LNCAP (cell line): Measurements from ENCODE around the gene CRKL.

Experiments
- CTCF ChIP-seq: fragments of 450-650 bp; IDR thresholded peaks from 2 replicates; pipeline ENCODE4 v1.5.1; 2017; ENCODE audit warnings: mild to moderate bottlenecking

Gene CRKL

GRCh38 chr22:20953342-20953608, 36.1 kb downstream of the CRKL start:
- TF ChIP-seq CTCF, result no peak

DNA sequence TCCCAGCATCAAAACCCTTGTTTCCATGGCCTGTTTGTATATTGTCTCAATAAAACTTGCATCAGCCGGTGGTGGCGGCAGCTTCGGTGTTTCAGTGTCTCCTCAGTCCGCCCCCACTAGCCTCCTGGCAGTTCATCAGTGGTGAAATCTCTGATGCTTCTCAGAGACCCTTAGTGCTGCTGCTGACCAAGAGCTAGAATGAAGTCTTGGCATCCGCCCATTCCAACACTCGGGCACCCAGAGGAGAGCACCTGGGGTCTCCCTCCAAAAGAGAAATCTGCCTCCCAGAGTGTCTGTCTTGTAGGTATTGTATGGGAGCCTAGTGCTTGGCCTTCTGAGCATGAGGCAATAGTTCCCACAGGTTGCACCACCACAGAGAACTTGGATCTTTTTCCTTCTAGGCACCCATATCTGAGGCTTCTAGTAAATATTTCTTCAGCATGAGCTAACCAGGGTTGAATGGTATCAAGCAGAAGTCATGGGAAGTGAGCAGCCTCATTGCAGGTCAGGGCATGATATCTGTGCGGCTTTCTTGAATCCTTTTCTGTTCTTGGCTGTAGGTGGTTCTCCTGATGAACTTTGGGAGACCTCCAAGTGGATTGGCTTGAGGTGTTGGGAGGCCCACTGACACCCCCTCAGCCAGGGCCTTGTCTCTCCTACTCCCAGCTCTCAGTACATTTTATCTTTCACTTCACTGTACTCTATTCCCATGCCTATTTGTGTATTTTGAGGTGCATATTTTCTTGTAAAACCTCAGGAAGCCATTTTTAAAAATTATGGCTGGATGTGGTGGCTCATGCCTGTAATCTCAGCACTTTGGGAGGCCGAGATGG, 36.7 kb downstream of the CRKL start:
- no peak for TF ChIP-seq CTCF

DNA sequence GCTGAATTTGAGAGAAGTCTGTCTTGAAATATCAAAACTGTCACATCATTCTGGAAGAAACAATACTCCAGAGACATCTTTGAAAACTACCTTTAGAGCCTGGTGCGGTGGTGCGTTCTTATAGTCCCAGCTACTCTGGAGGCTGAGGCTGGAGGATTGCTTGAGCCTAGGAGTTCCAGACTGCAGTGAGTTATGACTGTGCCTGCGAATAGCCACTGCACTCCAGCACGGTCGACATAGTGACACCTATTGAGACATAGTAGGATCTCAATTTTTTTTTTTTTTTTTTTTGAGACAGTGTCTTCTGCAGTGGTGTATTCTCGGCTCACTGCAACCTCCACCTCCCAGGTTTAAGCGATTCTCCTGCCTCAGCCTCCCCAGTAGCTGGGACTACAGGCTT, 38.3 kb downstream of the CRKL start:
- no peak for TF ChIP-seq CTCF

DNA sequence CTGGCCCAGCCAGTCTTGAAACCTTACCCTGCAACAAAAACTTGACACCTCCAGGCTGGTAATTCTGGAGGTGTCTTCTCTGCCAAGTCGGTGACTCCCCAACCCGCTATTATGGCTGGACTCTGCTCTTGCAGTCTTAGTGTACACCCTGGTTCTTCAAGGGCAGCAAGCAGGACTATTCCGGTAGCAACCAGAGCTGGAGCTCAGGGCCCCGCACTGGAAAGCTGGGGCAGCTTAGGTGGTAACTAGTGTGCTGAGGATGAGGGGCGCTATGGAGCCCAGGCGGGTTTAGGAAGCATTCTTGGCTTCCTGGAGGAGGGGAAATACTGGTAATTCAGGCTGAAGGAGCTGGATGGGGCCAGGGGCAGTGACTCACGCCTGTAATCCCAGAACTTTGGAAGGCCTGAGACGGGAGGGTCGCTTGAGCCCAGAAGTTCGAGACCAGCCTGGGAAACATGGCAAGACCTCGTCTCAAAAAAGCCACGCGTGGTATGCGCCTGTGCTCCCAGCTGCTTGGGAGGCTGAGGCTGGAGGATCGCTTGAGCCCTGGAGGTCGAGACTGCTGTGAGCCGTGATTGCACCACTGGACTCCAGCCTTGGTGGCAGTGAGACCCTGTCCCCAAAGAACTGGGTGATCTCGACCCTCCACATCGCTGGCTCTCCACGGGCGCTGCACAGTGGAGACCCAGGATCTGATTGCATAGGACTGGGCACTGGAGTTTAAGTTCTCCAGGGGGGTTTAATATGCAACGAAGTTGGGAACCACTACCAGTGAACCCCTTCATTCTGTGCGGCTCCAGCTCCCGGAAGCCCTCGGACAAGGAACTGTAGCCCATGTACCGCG, 39.3 kb downstream of the CRKL start:
- TF ChIP-seq CTCF, result no peak

DNA sequence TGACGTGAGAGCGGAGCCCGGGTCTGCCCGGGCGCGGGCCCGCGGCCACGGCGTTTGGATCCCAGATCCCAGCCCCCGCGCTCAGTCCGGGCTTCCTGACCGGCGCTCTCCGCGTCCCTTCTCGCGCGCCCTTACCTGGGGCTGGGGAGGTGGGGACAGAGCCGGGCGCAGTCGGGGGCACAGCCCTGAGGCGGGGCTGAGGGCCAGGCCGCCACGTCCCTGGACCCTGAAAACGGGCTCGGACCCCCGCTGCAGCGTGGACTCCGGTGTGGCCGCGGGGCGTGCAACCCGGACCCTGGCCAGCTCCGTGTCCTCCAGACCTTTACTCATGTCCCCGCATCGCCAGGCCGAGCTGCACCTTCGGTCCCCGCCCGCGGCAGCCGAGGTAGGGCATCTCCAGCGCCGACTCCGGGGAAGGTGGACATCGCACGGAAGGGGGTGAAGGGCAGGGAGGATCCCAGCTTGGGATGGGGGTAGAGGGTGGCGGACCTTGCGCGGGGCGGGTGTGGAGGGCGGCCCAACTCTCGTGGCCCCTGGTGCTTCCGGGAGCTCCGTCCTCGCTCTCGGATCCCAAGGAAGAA, 40.0 kb downstream of the CRKL start:
- TF ChIP-seq CTCF, result no peak

GRCh38 chr22:20957683-20958431, 40.6 kb downstream of the CRKL start:
- TF ChIP-seq CTCF, result no peak
